Neural cell (in vitro differentiated cells): ENCODE results near the gene PLBD2. TPM values are rescaled to one million over a fixed set of nuclear protein-coding genes. Genes with fewer than 3 reads are reported as not detected.

Source experiments
- H2AFZ ChIP-seq: fragments of 200-600, 300-800 bp; sonication (generic), shearing (Covaris generic); 2 replicates; pipeline ENCODE4 v1.6.0; 2014; ENCODE audit warnings: low read depth, mild to moderate bottlenecking, antibody characterized with exemption, low read length, moderate library complexity
- H3F3A ChIP-seq: fragments of 200-600 bp; shearing (Covaris generic); 2 replicates; pipeline ENCODE4 v1.6.1; 2016; ENCODE audit warnings: mild to moderate bottlenecking, moderate library complexity, mixed read lengths, antibody characterized with exemption, low read length; ENCODE audit not compliant: insufficient read depth, poor library complexity, severe bottlenecking
- H3K27ac ChIP-seq: fragments of 200-600, 300-800 bp; sonication (generic), shearing (Covaris generic); 2 replicates; pipeline ENCODE4 v1.5.1; 2014; ENCODE audit warnings: mild to moderate bottlenecking, low read length, moderate library complexity
- H3K27me3 ChIP-seq: fragments of 300-800, 200-600 bp; sonication (generic), shearing (Covaris generic); 2 replicates; pipeline ENCODE4 v1.6.0; 2014; ENCODE audit warnings: mild to moderate bottlenecking, low read depth, low read length, moderate library complexity; ENCODE audit not compliant: insufficient read depth
- H3K36me3 ChIP-seq: fragments of 300-800, 200-600 bp; sonication (generic), shearing (Covaris generic); 2 replicates; pipeline ENCODE4 v1.5.1; 2014; ENCODE audit warnings: mild to moderate bottlenecking, antibody characterized with exemption, low read length, moderate library complexity; ENCODE audit not compliant: insufficient read depth
- H3K4me2 ChIP-seq: fragments of 300-800, 200-600 bp; sonication (generic), shearing (Covaris generic); 2 replicates; pipeline ENCODE4 v1.6.0; 2014; ENCODE audit warnings: mild to moderate bottlenecking, low read length
- H3K4me3 ChIP-seq: fragments of 300-800, 200-600 bp; sonication (generic), shearing (Covaris generic); 2 replicates; pipeline ENCODE4 v1.5.1; 2014; ENCODE audit warnings: mild to moderate bottlenecking, low read length, moderate library complexity
- H3K79me2 ChIP-seq: fragments of 200-600 bp; shearing (Covaris generic); replicated peaks from 2 replicates; pipeline ENCODE4 v1.6.0; 2014; ENCODE audit warnings: mild to moderate bottlenecking, low read length, moderate library complexity; ENCODE audit not compliant: insufficient read depth
- H3K9ac ChIP-seq: fragments of 300-800, 200-600 bp; sonication (generic), shearing (Covaris generic); 2 replicates; pipeline ENCODE4 v1.6.1; 2016; ENCODE audit warnings: mild to moderate bottlenecking, low read length, mixed read lengths
- H3K9me2 ChIP-seq: fragments of 200-600 bp; shearing (Covaris generic); 2 replicates; pipeline ENCODE4 v1.6.1; 2016; ENCODE audit warnings: mild to moderate bottlenecking, low read length, mixed read lengths; ENCODE audit not compliant: insufficient read depth
- H3K9me3 ChIP-seq: fragments of 200-600, 300-800 bp; sonication (generic), shearing (Covaris generic); 2 replicates; pipeline ENCODE4 v1.6.1; 2016; ENCODE audit warnings: mild to moderate bottlenecking, mixed run types, low read length, moderate library complexity, mixed read lengths
- H4K20me1 ChIP-seq: fragments of 200-600 bp; shearing (Covaris generic); 2 replicates; pipeline ENCODE4 v1.6.1; 2016; ENCODE audit warnings: mild to moderate bottlenecking, mixed run types; ENCODE audit not compliant: insufficient read depth
- CTCF ChIP-seq: fragments of 450-650 bp; IDR thresholded peaks from 2 replicates; pipeline ENCODE4 v1.5.1; 2014; ENCODE audit warnings: antibody characterized with exemption, mild to moderate bottlenecking, moderate library complexity; ENCODE audit not compliant: poor library complexity, severe bottlenecking
- EP300 ChIP-seq: fragments of 450-650 bp; conservative IDR thresholded peaks from 2 replicates; pipeline ENCODE4 v1.6.1; 2014; ENCODE audit warnings: antibody characterized with exemption, mild to moderate bottlenecking, moderate library complexity; ENCODE audit not compliant: poor library complexity, severe bottlenecking
- EZH2 ChIP-seq: fragments of 200-600, 300-800 bp; shearing (Covaris generic), sonication (generic); IDR thresholded peaks from 2 replicates; pipeline ENCODE4 v1.6.1; 2014; ENCODE audit warnings: antibody characterized with exemption, low read length, borderline replicate concordance, mild to moderate bottlenecking; ENCODE audit not compliant: insufficient read depth, poor library complexity, severe bottlenecking
- MXI1 ChIP-seq: fragments of 450-650 bp; conservative IDR thresholded peaks from 2 replicates; pipeline ENCODE4 v1.6.1; 2014; ENCODE audit warnings: antibody characterized with exemption, mild to moderate bottlenecking; ENCODE audit not compliant: poor library complexity, severe bottlenecking
- POLR2AphosphoS5 ChIP-seq: IDR thresholded peaks from 2 replicates; pipeline ENCODE4 v1.6.1; 2012
- RAD21 ChIP-seq: fragments of 450-650 bp; conservative IDR thresholded peaks from 2 replicates; pipeline ENCODE4 v1.6.1; 2014; ENCODE audit warnings: antibody characterized with exemption, mild to moderate bottlenecking, moderate library complexity
- REST ChIP-seq: IDR thresholded peaks from 2 replicates; pipeline ENCODE4 v1.6.1; 2012; ENCODE audit warnings: borderline replicate concordance
- SMC3 ChIP-seq: fragments of 450-650 bp; conservative IDR thresholded peaks from 2 replicates; pipeline ENCODE4 v1.6.1; 2014; ENCODE audit warnings: antibody characterized with exemption, mild to moderate bottlenecking, moderate library complexity; ENCODE audit not compliant: poor library complexity
- TAF1 ChIP-seq: IDR thresholded peaks from 2 replicates; pipeline ENCODE4 v1.6.1; 2012; ENCODE audit warnings: low read depth
- polyA plus RNA-seq: library from polyadenylated mRNA; depleted of rRNA; stranded (reverse); fragments of >200 nt; gene quantifications from 2 replicates; pipeline ENCODE4 v1.2.3, GENCODE V29; 2014

The PLBD2 gene
- polyA plus RNA-seq, 1 donor from 2014 or later, result 4.8 TPM

GRCh38 chr12:113345318-113345717, 13.1 kb upstream of the PLBD2 start:
- Histone ChIP-seq H3K4me2 (no peak overlapping the region), H3K9ac (no peak overlapping the region), H2AFZ (no peak overlapping the region)

GRCh38 chr12:113346353-113346752, 12.0 kb upstream of the PLBD2 start:
- no peak overlapping the region for H3K4me2 ChIP-seq
- no peaks in the 10 kb centered on the region for H3K36me3 ChIP-seq
- no peaks in the 10 kb centered on the region for H3K79me2 ChIP-seq
- H3K27ac ChIP-seq, result no peak overlapping the region
- no peaks in the 10 kb centered on the region for H3K27me3 ChIP-seq
- no peaks in the 10 kb centered on the region for H3F3A ChIP-seq
- no peak overlapping the region for H3K4me3 ChIP-seq
- H3K9me2 ChIP-seq, result no peaks in the 10 kb centered on the region
- no peak overlapping the region for H3K9ac ChIP-seq
- TF ChIP-seq SMC3 (no peak), CTCF (no peak), POLR2AphosphoS5 (no peak), RAD21 (no peak)
- H2AFZ ChIP-seq, result no peak overlapping the region
- no peaks in the 10 kb centered on the region for H4K20me1 ChIP-seq
- H3K9me3 ChIP-seq, result no peaks in the 10 kb centered on the region

More at GRCh38 chr12:113345318-113345717, 13.1 kb upstream of the PLBD2 start:
- Histone ChIP-seq H3K9me3 (no peaks in the 10 kb centered on the region), H3K9me2 (no peaks in the 10 kb centered on the region), H4K20me1 (no peaks in the 10 kb centered on the region), H3K27ac (no peak overlapping the region), H3F3A (no peaks in the 10 kb centered on the region), H3K27me3 (no peaks in the 10 kb centered on the region), H3K4me3 (no peak overlapping the region), H3K36me3 (no peaks in the 10 kb centered on the region), H3K79me2 (no peaks in the 10 kb centered on the region)
- TF ChIP-seq RAD21, result no peak
- no peak for TF ChIP-seq EP300
- TF ChIP-seq POLR2AphosphoS5, result no peak

- H2AFZ ChIP-seq, result no peak overlapping the region
- no peaks in the 10 kb centered on the region for H4K20me1 ChIP-seq
- no peak overlapping the region for H3K4me3 ChIP-seq
- TF ChIP-seq CTCF (no peak), POLR2AphosphoS5 (no peak), REST (no peak), EZH2 (no peak), EP300 (no peak), TAF1 (no peak), RAD21 (no peak), MXI1 (no peak), SMC3 (no peak)
- no peaks in the 10 kb centered on the region for H3K36me3 ChIP-seq
- H3K4me2 ChIP-seq, result no peak overlapping the region
- H3K9me3 ChIP-seq, result no peaks in the 10 kb centered on the region
- no peaks in the 10 kb centered on the region for H3K27me3 ChIP-seq
- H3K27ac ChIP-seq, result no peak overlapping the region
- H3K9ac ChIP-seq, result no peak overlapping the region
- H3K9me2 ChIP-seq, result no peaks in the 10 kb centered on the region
- no peaks in the 10 kb centered on the region for H3K79me2 ChIP-seq
- no peaks in the 10 kb centered on the region for H3F3A ChIP-seq
Observed at GRCh38 chr12:113347107-113347506, 11.3 kb upstream of the PLBD2 start.
